ENCODE data around the gene SLC16A2.

The SLC16A2 gene

GRCh38 chrX:74551934-74552333 is 130.6 kb downstream of the SLC16A2 start:
- H3K27me3 ChIP-seq (ENCODE audit: insufficient read depth, poor library complexity, severe bottlenecking), result no peaks in the 10 kb centered on the region
- no peak for DNase-seq (ENCODE audit: low read depth in 1 of 2, low spot score in 1 of 2)

DNA sequence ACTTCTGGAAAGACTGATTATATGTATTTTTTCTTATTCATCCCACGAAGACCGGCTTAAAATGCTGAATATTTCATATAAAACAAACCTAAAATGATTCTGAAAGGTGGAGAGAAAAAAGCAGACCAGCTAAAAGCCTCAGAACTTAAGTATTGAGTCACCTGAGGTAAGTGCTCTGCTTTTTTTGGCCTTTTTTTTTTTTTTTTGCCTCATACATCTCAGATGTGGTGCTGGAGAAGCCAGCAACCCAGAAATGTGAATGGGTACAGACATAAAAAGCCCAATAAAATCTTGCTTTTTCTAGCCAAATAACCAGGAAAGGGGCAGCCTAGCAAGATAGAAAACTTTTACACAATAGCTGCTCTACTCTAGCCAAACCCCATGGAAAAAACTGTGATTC is 136.1 kb downstream of the SLC16A2 start:
- no peak overlapping the region for H3K4me3 ChIP-seq (replicated peaks; ENCODE audit: insufficient read depth, low read length)
- no peak for DNase-seq (ENCODE audit: low read depth in 1 of 2, low spot score in 1 of 2)
- no peak overlapping the region for H3K27ac ChIP-seq (replicated peaks)
- TF ChIP-seq, protein P1, sequence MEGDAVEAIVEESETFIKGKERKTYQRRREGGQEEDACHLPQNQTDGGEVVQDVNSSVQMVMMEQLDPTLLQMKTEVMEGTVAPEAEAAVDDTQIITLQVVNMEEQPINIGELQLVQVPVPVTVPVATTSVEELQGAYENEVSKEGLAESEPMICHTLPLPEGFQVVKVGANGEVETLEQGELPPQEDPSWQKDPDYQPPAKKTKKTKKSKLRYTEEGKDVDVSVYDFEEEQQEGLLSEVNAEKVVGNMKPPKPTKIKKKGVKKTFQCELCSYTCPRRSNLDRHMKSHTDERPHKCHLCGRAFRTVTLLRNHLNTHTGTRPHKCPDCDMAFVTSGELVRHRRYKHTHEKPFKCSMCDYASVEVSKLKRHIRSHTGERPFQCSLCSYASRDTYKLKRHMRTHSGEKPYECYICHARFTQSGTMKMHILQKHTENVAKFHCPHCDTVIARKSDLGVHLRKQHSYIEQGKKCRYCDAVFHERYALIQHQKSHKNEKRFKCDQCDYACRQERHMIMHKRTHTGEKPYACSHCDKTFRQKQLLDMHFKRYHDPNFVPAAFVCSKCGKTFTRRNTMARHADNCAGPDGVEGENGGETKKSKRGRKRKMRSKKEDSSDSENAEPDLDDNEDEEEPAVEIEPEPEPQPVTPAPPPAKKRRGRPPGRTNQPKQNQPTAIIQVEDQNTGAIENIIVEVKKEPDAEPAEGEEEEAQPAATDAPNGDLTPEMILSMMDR (IDR thresholded peaks at IDR 0.05; ENCODE audit: insufficient read depth, low read length), result no peak
- H3K27me3 ChIP-seq (ENCODE audit: insufficient read depth, poor library complexity, severe bottlenecking), result no peaks in the 10 kb centered on the region

More at GRCh38 chrX:74551934-74552333, 130.6 kb downstream of the SLC16A2 start:
- Histone ChIP-seq H3K27ac (replicated peaks) (no peak overlapping the region), H3K4me3 (replicated peaks; ENCODE audit: insufficient read depth, low read length) (no peak overlapping the region)
- no peak for TF ChIP-seq SPI1 (IDR thresholded peaks at IDR 0.05; ENCODE audit: borderline replicate concordance, low read depth)
- TF ChIP-seq, protein P1 (IDR thresholded peaks at IDR 0.05; ENCODE audit: insufficient read depth, low read length), result no peak
- no peak for TF ChIP-seq POLR2AphosphoS5 (IDR thresholded peaks at IDR 0.05; ENCODE audit: low read depth)
- TF ChIP-seq, protein P2, sequence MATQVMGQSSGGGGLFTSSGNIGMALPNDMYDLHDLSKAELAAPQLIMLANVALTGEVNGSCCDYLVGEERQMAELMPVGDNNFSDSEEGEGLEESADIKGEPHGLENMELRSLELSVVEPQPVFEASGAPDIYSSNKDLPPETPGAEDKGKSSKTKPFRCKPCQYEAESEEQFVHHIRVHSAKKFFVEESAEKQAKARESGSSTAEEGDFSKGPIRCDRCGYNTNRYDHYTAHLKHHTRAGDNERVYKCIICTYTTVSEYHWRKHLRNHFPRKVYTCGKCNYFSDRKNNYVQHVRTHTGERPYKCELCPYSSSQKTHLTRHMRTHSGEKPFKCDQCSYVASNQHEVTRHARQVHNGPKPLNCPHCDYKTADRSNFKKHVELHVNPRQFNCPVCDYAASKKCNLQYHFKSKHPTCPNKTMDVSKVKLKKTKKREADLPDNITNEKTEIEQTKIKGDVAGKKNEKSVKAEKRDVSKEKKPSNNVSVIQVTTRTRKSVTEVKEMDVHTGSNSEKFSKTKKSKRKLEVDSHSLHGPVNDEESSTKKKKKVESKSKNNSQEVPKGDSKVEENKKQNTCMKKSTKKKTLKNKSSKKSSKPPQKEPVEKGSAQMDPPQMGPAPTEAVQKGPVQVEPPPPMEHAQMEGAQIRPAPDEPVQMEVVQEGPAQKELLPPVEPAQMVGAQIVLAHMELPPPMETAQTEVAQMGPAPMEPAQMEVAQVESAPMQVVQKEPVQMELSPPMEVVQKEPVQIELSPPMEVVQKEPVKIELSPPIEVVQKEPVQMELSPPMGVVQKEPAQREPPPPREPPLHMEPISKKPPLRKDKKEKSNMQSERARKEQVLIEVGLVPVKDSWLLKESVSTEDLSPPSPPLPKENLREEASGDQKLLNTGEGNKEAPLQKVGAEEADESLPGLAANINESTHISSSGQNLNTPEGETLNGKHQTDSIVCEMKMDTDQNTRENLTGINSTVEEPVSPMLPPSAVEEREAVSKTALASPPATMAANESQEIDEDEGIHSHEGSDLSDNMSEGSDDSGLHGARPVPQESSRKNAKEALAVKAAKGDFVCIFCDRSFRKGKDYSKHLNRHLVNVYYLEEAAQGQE (IDR thresholded peaks at IDR 0.05; ENCODE audit: insufficient replicate concordance, low read depth), result no peak
- TF ChIP-seq GABPA (IDR thresholded peaks at IDR 0.05; ENCODE audit: low read depth), result no peak

GRCh38 chrX:74578137-74578536 is 156.8 kb downstream of the SLC16A2 start:
- no peak for DNase-seq (ENCODE audit: low read depth in 1 of 2, low spot score in 1 of 2)
- no peaks in the 10 kb centered on the region for H3K27me3 ChIP-seq (ENCODE audit: insufficient read depth, poor library complexity, severe bottlenecking)
- TF ChIP-seq POLR2AphosphoS5 (IDR thresholded peaks at IDR 0.05; ENCODE audit: low read depth), result no peak
- TF ChIP-seq SPI1 (IDR thresholded peaks at IDR 0.05; ENCODE audit: borderline replicate concordance, low read depth), result no peak
- TF ChIP-seq, protein P2 (IDR thresholded peaks at IDR 0.05; ENCODE audit: insufficient replicate concordance, low read depth), result no peak
- TF ChIP-seq GABPA (IDR thresholded peaks at IDR 0.05; ENCODE audit: low read depth), result no peak
- TF ChIP-seq, protein P1 (IDR thresholded peaks at IDR 0.05; ENCODE audit: insufficient read depth, low read length), result no peak

DNA sequence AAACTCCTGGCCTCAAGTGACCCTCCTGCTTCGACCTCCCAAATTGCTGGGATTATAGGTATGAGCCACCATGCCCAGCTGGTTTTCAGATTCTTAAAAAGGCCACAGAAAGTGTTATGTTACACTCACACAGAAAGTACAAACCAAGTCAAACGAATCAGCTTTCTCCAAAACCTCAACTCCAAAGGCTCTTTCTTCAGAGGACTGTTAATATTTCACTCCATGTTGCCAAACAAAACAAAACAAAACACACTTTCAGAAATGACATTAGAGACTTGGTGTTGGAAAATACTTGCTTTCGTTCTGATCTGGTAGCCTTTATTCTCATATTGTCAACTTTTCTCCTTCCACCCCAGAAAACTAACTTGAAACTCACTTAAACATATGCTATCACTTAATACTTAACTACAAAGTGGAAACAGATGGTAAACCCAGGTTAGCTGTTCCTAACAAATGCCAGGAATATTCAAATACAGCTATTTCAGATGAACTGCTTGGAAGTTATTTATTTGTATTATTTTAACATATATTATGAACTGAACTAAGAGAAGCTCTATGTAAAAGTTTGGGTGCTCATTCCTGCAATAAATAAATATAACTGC is 158.4 kb downstream of the SLC16A2 start:
- Histone ChIP-seq H3K27me3 (ENCODE audit: insufficient read depth, poor library complexity, severe bottlenecking) (no peaks in the 10 kb centered on the region), H3K4me3 (replicated peaks; ENCODE audit: insufficient read depth, low read length) (no peak overlapping the region), H3K27ac (replicated peaks) (no peak overlapping the region)
- no peak for TF ChIP-seq GABPA (IDR thresholded peaks at IDR 0.05; ENCODE audit: low read depth)
- DNase-seq (ENCODE audit: low read depth in 1 of 2, low spot score in 1 of 2), result no peak

More at GRCh38 chrX:74578137-74578536, 156.8 kb downstream of the SLC16A2 start:
- H3K4me3 ChIP-seq (replicated peaks; ENCODE audit: insufficient read depth, low read length), result no peak overlapping the region
- H3K27ac ChIP-seq (replicated peaks), result no peak overlapping the region

Data from HL-60 (cell line).